Glomerular visceral epithelial cell (primary cell): Measurements from ENCODE around the gene TRIM58.

Experiments used
- DNase-seq: peaks from one replicate; pipeline ENCODE4 v3.0.0-alpha.2; 2016; ENCODE audit errors: extremely low spot score

The TRIM58 gene

GRCh38 chr1:247884797-247885413, 27.9 kb downstream of the TRIM58 start:
- DNase-seq, result no peak

DNA sequence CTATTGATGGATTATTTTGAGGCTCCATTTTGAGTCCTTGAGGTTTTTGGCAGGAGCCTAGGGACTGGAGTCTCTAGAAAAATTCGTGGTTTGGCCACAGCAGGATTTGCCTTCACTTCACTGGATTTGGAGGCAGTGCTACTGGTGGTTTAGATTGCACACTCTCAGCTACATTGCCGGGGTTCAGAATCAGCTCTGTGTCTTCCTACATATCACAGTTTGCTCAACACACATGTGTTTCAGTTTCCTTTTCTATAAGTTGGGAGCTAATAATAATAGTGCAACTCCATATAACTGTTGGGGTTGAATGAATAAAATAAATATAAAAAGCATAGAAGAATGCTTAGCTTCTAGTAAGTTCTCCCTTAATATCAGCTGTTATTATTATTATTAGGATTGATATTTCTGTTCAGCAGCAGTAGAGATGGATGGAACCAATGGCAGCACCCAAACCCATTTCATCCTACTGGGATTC, 38.2 kb downstream of the TRIM58 start, which contains the start of gene OR2W3:
OR2W3 (plus strand) TSS at position 425 of the 475 bp plus-strand sequence; CDS start at position 425, 0 bp downstream.
- DNase-seq, result no peak

DNA sequence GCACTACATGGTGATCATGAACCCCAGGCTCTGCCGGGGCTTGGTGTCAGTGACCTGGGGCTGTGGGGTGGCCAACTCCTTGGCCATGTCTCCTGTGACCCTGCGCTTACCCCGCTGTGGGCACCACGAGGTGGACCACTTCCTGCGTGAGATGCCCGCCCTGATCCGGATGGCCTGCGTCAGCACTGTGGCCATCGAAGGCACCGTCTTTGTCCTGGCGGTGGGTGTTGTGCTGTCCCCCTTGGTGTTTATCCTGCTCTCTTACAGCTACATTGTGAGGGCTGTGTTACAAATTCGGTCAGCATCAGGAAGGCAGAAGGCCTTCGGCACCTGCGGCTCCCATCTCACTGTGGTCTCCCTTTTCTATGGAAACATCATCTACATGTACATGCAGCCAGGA, 39.0 kb downstream of the TRIM58 start:
- DNase-seq, result no peak

DNA sequence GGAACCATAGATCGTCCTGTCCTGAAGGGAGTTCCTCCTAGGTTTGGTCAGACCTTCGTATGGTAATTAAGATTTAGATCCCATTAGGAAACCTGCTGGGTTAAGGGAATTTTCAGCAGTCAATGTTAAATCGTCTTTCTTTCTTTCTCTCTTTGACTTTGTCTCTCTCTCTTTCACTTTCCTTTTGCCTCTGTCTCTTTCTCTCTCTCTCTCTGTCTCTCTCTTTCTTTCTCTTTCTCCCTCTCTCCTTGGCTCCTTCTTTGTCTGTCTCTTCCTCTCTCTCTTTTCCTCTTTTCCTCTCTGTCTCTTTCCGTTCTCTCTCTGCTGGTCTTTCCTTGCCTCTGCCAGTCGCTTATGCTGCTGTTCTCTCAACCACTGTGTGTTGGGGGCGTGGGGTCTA, 47.1 kb downstream of the TRIM58 start:
- DNase-seq, result no peak

DNA sequence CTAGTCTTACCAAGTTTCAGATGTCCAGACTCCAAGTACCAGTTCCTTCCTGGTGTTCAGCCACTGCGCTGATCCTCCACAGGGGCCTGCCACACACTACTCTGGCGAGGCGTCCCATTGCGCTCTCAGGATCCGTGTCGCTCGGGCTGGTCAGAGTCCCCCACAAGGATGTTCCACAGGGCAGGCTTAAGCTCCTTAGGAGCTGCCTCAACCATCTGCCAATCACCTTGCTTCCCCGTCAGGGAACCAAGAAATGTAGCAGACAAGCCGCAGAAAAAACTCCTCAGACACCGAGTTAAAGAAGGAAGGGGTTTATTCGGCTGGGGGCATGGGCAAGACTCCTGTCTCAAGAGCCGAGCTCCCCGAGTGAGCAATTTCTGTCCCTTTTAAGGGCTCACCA, 48.2 kb downstream of the TRIM58 start:
- no peak for DNase-seq

DNA sequence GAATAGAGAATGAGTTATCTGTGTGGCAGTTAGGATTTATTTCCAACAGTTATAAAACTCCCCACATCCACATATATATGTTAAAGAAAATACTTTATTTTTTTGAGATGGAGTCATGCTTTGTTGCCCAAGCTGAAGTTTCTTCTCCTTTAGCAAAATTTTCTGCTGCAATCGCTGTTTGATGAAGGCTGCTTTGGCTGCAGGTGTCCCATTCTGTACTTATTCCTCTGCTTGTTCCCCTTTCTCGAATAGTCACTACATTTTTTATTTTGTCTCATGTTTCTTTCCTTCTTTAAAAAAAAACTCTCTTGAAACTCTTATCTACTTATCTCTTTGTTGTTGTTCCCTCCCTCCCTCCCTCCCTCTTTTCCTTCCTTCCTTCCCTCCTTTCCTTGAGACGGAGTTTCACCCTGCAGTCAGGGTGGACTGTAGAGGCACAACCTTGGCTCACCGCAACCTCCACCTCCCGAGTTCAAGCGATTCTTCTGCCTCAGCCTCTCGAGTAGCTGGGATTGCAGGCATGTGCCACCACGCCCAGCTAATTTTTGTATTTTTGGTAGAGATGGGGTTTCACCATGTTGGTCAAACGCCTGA, 49.0 kb downstream of the TRIM58 start:
- no peak for DNase-seq

DNA sequence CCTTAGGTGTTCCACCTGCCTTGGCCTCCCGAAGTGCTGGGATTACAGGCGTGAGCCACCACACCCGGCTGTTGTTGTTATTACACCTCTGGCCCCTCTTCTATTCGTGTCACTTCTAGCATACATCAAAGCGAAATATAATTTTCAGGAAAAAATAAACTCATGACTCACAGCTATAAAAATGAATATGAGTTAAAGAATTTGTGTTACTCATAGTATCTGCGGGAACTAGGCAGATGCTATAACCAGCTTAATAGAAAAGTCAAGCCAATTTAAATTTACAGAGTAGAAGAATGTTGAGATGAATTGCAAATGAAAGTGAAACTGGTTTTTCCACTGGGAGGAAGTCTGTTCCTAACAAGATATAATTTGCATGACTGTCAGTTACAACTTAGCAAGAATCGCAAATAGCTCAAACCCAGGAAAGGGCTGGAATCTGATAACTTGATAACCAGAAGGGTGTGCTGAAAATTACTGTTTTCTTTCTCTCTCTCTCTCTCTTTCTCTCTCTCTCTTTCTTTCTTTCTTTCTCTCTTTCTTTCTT, 49.6 kb downstream of the TRIM58 start:
- DNase-seq, result peak; percentile 61

GRCh38 chr1:247908766-247909165, 51.8 kb downstream of the TRIM58 start:
- no peak for DNase-seq

DNA sequence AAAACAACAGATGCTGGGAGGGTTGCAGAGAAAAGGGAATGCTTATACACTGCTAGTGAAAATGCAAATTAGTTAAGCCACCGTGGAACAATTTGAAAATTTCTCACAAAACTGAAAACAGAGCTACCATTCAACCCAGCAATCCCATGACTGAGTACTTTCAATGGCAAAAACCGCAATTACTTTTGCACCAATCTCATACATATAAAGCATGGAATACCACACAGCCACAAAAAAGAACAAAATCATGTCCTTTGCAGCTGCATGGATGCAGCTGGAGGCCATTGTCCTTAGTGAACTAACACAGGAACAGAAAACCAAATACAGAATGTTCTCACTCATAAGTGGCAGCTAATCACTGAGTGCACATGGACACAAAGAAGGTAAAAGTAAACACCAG, 56.8 kb downstream of the TRIM58 start:
- DNase-seq, result no peak

GRCh38 chr1:247914941-247915662, 58.1 kb downstream of the TRIM58 start:
- DNase-seq, result peak; percentile 30

GRCh38 chr1:247919952-247920351, 63.0 kb downstream of the TRIM58 start, which contains the start of gene OR2T8:
Gene OR2T8, plus strand, starts transcription at chr1:247920252. Its CDS starts 766 bp downstream, at chr1:247921018.
- no peak for DNase-seq

DNA sequence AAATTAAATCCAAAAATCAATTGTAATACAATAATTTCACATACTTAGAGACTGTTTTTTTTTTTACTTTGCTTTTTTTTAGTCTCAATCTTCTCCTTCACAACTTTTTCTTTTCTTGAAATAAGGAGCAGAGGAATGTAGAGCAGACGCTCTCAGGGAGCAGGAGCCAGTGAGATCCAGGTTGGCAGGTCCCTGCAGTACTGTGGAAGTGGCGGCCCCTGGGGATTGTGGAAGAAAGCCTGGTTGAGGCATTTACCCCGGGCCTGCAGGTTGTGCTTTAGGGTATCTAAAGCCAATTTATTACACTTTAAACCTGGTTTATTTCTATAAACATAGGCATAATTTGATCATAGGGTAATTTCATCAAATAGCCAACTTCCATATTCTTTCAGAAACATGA, 67.0 kb downstream of the TRIM58 start:
- no peak for DNase-seq

GRCh38 chr1:247924868-247925267, 67.9 kb downstream of the TRIM58 start, which contains the start of gene OR2AJ1:
Gene OR2AJ1, plus strand, starts transcription at chr1:247924889. Its CDS starts 8,880 bp downstream, at chr1:247933769.
- no peak for DNase-seq
